Measurements from ENCODE around the gene CCDC92. TPM values are rescaled to one million over a fixed set of nuclear protein-coding genes. Genes with fewer than 3 reads are reported as not detected.

The CCDC92 gene
- total and polyA plus RNA-seq, 2 of the 13 experiments (the other 11 are each of a cell fraction or from before 2014, with no cell fraction given): 5.4 to 14.7 TPM

DNA sequence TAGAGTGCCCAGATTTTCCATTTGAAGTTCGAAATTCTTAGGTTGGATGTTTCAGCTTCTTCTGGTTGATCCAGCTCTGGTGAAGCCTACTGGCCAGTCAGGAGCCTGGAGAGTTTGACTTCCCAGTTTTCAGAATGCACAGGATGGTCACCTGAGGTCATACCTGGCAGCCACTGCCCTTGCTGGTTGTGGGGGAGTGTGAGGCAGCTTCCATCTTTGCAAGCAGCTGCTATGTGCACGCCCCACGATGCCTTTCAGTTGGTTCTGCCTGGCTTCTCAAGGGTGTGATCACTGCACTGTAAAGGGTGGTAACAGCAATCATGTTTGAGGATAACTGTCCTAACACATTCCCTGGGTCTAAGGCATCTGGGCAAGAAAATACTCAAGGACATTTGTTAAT lies 15.4 kb downstream of the CCDC92 start:
- H3K4me2 ChIP-seq (ENCODE audit: low read depth, low read length): no peak overlapping the region
- TF ChIP-seq SRSF9 (IDR thresholded peaks at IDR 0.05; ENCODE audit: borderline replicate concordance, insufficient read depth, low read depth, low read length, poor library complexity, severe bottlenecking) (no peak), FOXM1 (CRISPR knock-in tag; IDR thresholded peaks at IDR 0.05) (no peak), ZNF570 (CRISPR knock-in tag; IDR thresholded peaks at IDR 0.05; ENCODE audit: borderline replicate concordance) (no peak), IKZF1 (IDR thresholded peaks at IDR 0.05) (no peak), ZKSCAN1 (IDR thresholded peaks at IDR 0.05; ENCODE audit: low read length) (no peak), NR2F2 (IDR thresholded peaks at IDR 0.05; ENCODE audit: borderline replicate concordance, low read depth) (no peak), ZNF207 (IDR thresholded peaks at IDR 0.05; ENCODE audit: borderline replicate concordance) (no peak), FOXK1 (CRISPR knock-in tag; IDR thresholded peaks at IDR 0.05; ENCODE audit: borderline replicate concordance, low read depth) (no peak), KLF12 (CRISPR knock-in tag; IDR thresholded peaks at IDR 0.05; ENCODE audit: borderline replicate concordance) (no peak), SIX1 (CRISPR knock-in tag; IDR thresholded peaks at IDR 0.05; ENCODE audit: borderline replicate concordance) (no peak), ZNF180 (CRISPR knock-in tag; IDR thresholded peaks at IDR 0.05; ENCODE audit: borderline replicate concordance, low read depth) (no peak), ZNF567 (CRISPR knock-in tag; IDR thresholded peaks at IDR 0.05; ENCODE audit: borderline replicate concordance) (no peak), ZC3H13 (CRISPR knock-in tag; IDR thresholded peaks at IDR 0.05) (no peak)
- TF ChIP-seq, protein P1, sequence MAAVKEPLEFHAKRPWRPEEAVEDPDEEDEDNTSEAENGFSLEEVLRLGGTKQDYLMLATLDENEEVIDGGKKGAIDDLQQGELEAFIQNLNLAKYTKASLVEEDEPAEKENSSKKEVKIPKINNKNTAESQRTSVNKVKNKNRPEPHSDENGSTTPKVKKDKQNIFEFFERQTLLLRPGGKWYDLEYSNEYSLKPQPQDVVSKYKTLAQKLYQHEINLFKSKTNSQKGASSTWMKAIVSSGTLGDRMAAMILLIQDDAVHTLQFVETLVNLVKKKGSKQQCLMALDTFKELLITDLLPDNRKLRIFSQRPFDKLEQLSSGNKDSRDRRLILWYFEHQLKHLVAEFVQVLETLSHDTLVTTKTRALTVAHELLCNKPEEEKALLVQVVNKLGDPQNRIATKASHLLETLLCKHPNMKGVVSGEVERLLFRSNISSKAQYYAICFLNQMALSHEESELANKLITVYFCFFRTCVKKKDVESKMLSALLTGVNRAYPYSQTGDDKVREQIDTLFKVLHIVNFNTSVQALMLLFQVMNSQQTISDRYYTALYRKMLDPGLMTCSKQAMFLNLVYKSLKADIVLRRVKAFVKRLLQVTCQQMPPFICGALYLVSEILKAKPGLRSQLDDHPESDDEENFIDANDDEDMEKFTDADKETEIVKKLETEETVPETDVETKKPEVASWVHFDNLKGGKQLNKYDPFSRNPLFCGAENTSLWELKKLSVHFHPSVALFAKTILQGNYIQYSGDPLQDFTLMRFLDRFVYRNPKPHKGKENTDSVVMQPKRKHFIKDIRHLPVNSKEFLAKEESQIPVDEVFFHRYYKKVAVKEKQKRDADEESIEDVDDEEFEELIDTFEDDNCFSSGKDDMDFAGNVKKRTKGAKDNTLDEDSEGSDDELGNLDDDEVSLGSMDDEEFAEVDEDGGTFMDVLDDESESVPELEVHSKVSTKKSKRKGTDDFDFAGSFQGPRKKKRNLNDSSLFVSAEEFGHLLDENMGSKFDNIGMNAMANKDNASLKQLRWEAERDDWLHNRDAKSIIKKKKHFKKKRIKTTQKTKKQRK (IDR thresholded peaks at IDR 0.05; ENCODE audit: low read length): no peak
- TF ChIP-seq, protein P2, sequence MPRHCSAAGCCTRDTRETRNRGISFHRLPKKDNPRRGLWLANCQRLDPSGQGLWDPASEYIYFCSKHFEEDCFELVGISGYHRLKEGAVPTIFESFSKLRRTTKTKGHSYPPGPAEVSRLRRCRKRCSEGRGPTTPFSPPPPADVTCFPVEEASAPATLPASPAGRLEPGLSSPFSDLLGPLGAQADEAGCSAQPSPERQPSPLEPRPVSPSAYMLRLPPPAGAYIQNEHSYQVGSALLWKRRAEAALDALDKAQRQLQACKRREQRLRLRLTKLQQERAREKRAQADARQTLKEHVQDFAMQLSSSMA (CRISPR knock-in tag; IDR thresholded peaks at IDR 0.05): no peak
- TF ChIP-seq, protein P3, sequence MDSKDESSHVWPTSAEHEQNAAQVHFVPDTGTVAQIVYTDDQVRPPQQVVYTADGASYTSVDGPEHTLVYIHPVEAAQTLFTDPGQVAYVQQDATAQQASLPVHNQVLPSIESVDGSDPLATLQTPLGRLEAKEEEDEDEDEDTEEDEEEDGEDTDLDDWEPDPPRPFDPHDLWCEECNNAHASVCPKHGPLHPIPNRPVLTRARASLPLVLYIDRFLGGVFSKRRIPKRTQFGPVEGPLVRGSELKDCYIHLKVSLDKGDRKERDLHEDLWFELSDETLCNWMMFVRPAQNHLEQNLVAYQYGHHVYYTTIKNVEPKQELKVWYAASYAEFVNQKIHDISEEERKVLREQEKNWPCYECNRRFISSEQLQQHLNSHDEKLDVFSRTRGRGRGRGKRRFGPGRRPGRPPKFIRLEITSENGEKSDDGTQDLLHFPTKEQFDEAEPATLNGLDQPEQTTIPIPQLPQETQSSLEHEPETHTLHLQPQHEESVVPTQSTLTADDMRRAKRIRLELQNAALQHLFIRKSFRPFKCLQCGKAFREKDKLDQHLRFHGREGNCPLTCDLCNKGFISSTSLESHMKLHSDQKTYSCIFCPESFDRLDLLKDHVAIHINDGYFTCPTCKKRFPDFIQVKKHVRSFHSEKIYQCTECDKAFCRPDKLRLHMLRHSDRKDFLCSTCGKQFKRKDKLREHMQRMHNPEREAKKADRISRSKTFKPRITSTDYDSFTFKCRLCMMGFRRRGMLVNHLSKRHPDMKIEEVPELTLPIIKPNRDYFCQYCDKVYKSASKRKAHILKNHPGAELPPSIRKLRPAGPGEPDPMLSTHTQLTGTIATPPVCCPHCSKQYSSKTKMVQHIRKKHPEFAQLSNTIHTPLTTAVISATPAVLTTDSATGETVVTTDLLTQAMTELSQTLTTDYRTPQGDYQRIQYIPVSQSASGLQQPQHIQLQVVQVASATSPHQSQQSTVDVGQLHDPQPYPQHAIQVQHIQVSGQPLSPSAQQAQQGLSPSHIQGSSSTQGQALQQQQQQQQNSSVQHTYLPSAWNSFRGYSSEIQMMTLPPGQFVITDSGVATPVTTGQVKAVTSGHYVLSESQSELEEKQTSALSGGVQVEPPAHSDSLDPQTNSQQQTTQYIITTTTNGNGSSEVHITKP (CRISPR knock-in tag; IDR thresholded peaks at IDR 0.05; ENCODE audit: low read depth): no peak
- DNase-seq (ENCODE audit: low spot score) (no peak), ATAC-seq (no peak), FAIRE-seq (no peak)
- H3K27me3 ChIP-seq (ENCODE audit: control insufficient read depth in 1 of 2, insufficient read depth in 2 of 2, low read length in 2 of 2): no peaks in the 10 kb centered on the region
- no peaks in the 10 kb centered on the region for H4K20me1 ChIP-seq (ENCODE audit: insufficient read depth, low read length)
- intact Hi-C loops (cut with micrococcal nuclease; ENCODE audit: unreplicated experiment) (no loop called here), in situ Hi-C loops (cut with HindIII; ENCODE audit: extremely low pct_ligation_motif_present, low pct_unique_long_range_greater_than_20kb) (no loop called here)
- CTCF ChIA-PET (ENCODE audit: low intra/inter-chr PET ratio, low total read pairs): no interaction called here
- H2AFZ ChIP-seq (ENCODE audit: low read length): no peak overlapping the region
- H3K36me3 ChIP-seq (replicated peaks in 1 of 2; ENCODE audit: control insufficient read depth in 1 of 2, insufficient read depth in 2 of 2, low read length in 2 of 2): no peaks in the 10 kb centered on the region
- no peak overlapping the region for H3K27ac ChIP-seq (ENCODE audit: extremely low read length, insufficient read depth, low read length)
- POLR2A ChIA-PET: no interaction called here
- WGBS (ENCODE audit: low lambda C conversion rate): 66% methylated on average over 2 of the region's 3 CpGs
- H3K4me3 ChIP-seq (replicated peaks in 1 of 3; ENCODE audit: insufficient read depth in 1 of 3, low read depth in 2 of 3, low read length in 3 of 3): no peak overlapping the region
- no peak overlapping the region for H3K9ac ChIP-seq (ENCODE audit: insufficient read depth, low read depth, low read length)
- no peaks in the 10 kb centered on the region for H3K79me2 ChIP-seq (ENCODE audit: insufficient read depth, low read length)
- peaks cover 2% of the 10 kb centered on the region; the same call in 1 of the 2 replicates for H3K4me1 ChIP-seq (ENCODE audit: insufficient read depth, low read length)
- no peaks in the 10 kb centered on the region for H3K9me3 ChIP-seq (ENCODE audit: low read length)
- no TSS peak for BruUV-seq (replicated peaks)

Data from HepG2 (cell line).